Liver (tissue), 3 donors: ENCODE results near the gene PCDHB15.

Experiments
- ATF3 ChIP-seq: IDR thresholded peaks from 2 replicates; pipeline ENCODE4 v1.6.1; 2016; ENCODE audit warnings: antibody characterized with exemption
- CTCF ChIP-seq: fragments of 150-350 bp; IDR thresholded peaks from 2 replicates; pipeline ENCODE4 v1.5.1; 2017; ENCODE audit warnings: improper control_type of control experiment, low read depth, low read length; ENCODE audit not compliant: missing input control
- FOXA1 ChIP-seq: IDR thresholded peaks from 2 replicates; pipeline ENCODE4 v1.6.1; 2016; ENCODE audit warnings: antibody characterized with exemption
- FOXA2 ChIP-seq: IDR thresholded peaks from 2 replicates; pipeline ENCODE4 v1.6.1; 2016; ENCODE audit warnings: antibody characterized with exemption
- GABPA ChIP-seq, 2 donors: IDR thresholded peaks in 1 of 2; conservative IDR thresholded peaks in 1 of 2; 2 replicates each; pipeline ENCODE4 v1.6.1; 2016; ENCODE audit warnings: antibody characterized with exemption in 2 of 2, mild to moderate bottlenecking in 1 of 2, moderate library complexity in 1 of 2
- HNF4A ChIP-seq, 2 donors: conservative IDR thresholded peaks; 2 replicates each; pipeline ENCODE4 v1.6.1; 2016; ENCODE audit warnings: antibody characterized with exemption in 2 of 2, mild to moderate bottlenecking in 2 of 2
- JUND ChIP-seq, 2 donors: IDR thresholded peaks; 2 replicates each; pipeline ENCODE4 v1.6.1; 2016; ENCODE audit warnings: antibody characterized with exemption in 2 of 2
- MAX ChIP-seq: IDR thresholded peaks from 2 replicates; pipeline ENCODE4 v1.6.1; 2016; ENCODE audit warnings: antibody characterized with exemption
- RAD21 ChIP-seq, 2 donors: IDR thresholded peaks; 2 replicates each; pipeline ENCODE4 v1.6.1; 2016; ENCODE audit warnings: antibody characterized with exemption in 2 of 2, mild to moderate bottlenecking in 2 of 2
- REST ChIP-seq: IDR thresholded peaks from 2 replicates; pipeline ENCODE4 v1.6.1; 2016; ENCODE audit warnings: antibody characterized with exemption, mild to moderate bottlenecking
- SP1 ChIP-seq: IDR thresholded peaks from 2 replicates; pipeline ENCODE4 v1.6.1; 2018; ENCODE audit warnings: antibody characterized with exemption, mild to moderate bottlenecking
- TAF1 ChIP-seq: conservative IDR thresholded peaks from 2 replicates; pipeline ENCODE4 v1.6.1; 2016; ENCODE audit warnings: antibody characterized with exemption, mild to moderate bottlenecking
- YY1 ChIP-seq: IDR thresholded peaks from 2 replicates; pipeline ENCODE4 v1.6.1; 2016; ENCODE audit warnings: antibody characterized with exemption, mild to moderate bottlenecking
- ZBTB33 ChIP-seq: IDR thresholded peaks from 2 replicates; pipeline ENCODE4 v1.6.1; 2016; ENCODE audit warnings: antibody characterized with exemption
- donor health status: healthy.
- donor health status: healthy.

- TF ChIP-seq CTCF (no peak), RAD21 (IDR thresholded peaks at IDR 0.05) (no peak), ATF3 (no peak), YY1 (no peak), REST (no peak), MAX (no peak), ZBTB33 (no peak), GABPA (IDR thresholded peaks at IDR 0.05 in 1 of 2, conservative IDR thresholded peaks at IDR 0.05 in 1 of 2) (no peak), TAF1 (no peak), FOXA1 (no peak), FOXA2 (no peak), JUND (IDR thresholded peaks at IDR 0.05) (no peak), HNF4A (conservative IDR thresholded peaks at IDR 0.05) (no peak), SP1 (no peak)
These were observed 13.8 kb downstream of the PCDHB15 start for GRCh38 chr5:141258948-141259347.
